ENCODE measurements around the gene COL6A6. TPM values are rescaled to one million over a fixed set of nuclear protein-coding genes. Genes with fewer than 3 reads are reported as not detected.
A peak's percentile ranks its signal among the peaks of the same experiment; 100 is the strongest.

The COL6A6 gene
- 1.1 and 6.3 TPM in 2 replicates for total RNA-seq (ENCODE audit: low replicate concordance)
- long read RNA-seq, partial matches to known transcripts: 0 of 1 reads
- long read RNA-seq, other reads (novel, unspliced or antisense): 1 of 1 reads

DNA sequence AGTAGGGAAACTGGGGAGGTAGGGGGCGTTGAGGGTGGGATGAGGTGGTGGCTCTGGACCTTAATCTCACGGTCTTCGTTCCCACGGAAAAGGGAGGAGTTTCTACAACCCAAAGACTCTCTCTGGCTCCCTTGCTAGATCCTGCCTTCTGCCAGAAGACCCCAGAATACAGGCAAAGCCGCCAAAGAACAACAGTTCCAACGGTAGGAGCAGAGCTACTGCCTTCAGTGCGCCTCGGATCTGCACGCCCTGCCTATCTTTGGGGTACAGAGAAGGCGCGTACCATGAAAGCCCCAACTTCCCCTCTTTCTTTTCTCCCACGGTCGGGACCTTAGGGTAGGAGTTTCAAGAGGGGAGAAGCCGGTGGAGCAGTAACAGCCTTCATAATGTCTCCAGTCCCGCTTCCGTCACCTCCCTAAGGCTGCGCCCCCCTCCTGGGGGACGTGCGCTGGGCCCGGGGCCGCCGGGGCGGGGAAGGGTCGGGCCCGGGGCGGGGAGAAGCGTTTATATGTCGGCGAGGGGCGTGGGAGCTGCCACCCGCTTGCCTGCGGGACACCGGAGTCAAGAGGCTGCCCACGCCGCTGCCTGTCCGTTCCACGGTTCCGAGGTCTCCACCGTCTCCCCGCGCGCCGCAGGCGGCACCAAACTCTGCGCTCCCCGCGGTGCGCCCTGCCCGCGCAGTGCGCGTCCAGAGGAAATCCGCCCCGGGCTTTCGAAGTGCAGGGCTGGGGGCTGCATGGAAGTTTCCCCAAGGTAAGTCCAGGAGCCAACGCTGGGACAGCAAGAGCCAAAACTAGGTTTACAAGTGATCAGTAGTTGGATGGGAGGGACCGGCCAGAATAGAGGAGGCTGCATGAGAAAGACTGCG is at the start of gene COL6A6:
TSS of gene COL6A6 (plus strand) at position 533 of the 868 bp plus-strand sequence. CDS start 43,188 bp downstream, outside the sequence.
- peak within 1 kb of the TSS; percentile 86 for H3K4me3 Mint-ChIP-seq
- H3K36me3 Mint-ChIP-seq: no peaks in the 10 kb centered on the region
- TF ChIP-seq, protein P1, sequence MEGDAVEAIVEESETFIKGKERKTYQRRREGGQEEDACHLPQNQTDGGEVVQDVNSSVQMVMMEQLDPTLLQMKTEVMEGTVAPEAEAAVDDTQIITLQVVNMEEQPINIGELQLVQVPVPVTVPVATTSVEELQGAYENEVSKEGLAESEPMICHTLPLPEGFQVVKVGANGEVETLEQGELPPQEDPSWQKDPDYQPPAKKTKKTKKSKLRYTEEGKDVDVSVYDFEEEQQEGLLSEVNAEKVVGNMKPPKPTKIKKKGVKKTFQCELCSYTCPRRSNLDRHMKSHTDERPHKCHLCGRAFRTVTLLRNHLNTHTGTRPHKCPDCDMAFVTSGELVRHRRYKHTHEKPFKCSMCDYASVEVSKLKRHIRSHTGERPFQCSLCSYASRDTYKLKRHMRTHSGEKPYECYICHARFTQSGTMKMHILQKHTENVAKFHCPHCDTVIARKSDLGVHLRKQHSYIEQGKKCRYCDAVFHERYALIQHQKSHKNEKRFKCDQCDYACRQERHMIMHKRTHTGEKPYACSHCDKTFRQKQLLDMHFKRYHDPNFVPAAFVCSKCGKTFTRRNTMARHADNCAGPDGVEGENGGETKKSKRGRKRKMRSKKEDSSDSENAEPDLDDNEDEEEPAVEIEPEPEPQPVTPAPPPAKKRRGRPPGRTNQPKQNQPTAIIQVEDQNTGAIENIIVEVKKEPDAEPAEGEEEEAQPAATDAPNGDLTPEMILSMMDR (conservative IDR thresholded peaks at IDR 0.05): no peak
- no peak within 1 kb of the TSS for H3K27ac Mint-ChIP-seq
- H3K27me3 Mint-ChIP-seq: peaks cover 76% of the 10 kb centered on the region
- no peaks in the 10 kb centered on the region for H3K4me1 Mint-ChIP-seq (ENCODE audit: unreplicated experiment)
- no peak for DNase-seq (ENCODE audit: extremely low spot score, unreplicated experiment)
- peaks cover 6% of the 10 kb centered on the region for H3K9me3 Mint-ChIP-seq

GRCh38 chr3:130468311-130468710 is 48.7 kb upstream of the COL6A6 start:
- Mint-ChIP-seq H3K36me3 (no peaks in the 10 kb centered on the region), H3K9me3 (no peaks in the 10 kb centered on the region), H3K4me3 (no peak overlapping the region), H3K27me3 (peaks cover 2% of the 10 kb centered on the region), H3K4me1 (ENCODE audit: unreplicated experiment) (peaks cover 4% of the 10 kb centered on the region), H3K27ac (no peak overlapping the region)
- DNase-seq (ENCODE audit: extremely low spot score, unreplicated experiment): no peak
- TF ChIP-seq, protein P1 (conservative IDR thresholded peaks at IDR 0.05): no peak

DNA sequence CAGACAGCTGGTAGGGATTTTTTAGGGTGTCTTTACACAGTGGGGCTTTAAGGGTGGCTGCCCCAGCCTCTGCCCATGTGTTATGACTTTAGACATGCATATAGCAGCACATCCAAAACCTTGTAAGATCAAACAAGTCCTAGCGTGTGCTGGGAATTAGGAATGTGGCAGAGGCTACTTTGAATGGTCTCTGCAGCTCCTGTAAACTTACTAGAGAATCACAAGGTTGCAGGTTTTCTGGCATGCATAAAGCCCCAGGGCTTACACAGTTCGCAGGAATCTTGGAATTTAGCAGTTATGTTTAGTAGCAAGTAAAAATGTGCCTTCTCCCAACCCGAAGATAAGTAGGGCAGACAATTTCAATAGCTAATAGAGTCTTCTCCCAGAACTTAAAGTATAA is 46.9 kb upstream of the COL6A6 start:
- H3K4me1 Mint-ChIP-seq (ENCODE audit: unreplicated experiment): peaks cover 4% of the 10 kb centered on the region
- DNase-seq (ENCODE audit: extremely low spot score, unreplicated experiment): no peak
- no peak overlapping the region for H3K27ac Mint-ChIP-seq
- H3K27me3 Mint-ChIP-seq: peaks cover 2% of the 10 kb centered on the region
- peaks cover 10% of the 10 kb centered on the region for H3K9me3 Mint-ChIP-seq
- TF ChIP-seq, protein P1 (conservative IDR thresholded peaks at IDR 0.05): no peak
- H3K4me3 Mint-ChIP-seq: no peak overlapping the region
- no peaks in the 10 kb centered on the region for H3K36me3 Mint-ChIP-seq

DNA sequence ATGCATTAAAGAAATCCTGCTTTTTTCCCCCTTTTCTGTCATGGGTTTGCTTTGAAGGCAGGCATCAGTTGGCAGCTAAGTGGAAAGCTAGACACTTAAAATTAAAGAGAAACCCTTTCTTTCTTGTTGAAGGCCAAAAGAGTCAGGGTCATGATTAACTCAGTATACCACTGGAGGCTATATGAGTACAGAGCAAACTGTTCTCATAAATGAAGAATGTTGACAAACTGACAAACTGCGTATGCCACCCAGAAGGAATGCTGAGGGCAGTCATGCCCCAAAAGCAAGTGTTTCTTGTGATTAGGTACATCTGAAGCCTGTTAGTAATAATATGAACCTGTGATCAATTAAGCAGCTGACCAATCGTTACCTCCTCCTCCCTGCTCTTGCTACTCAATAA is 43.6 kb upstream of the COL6A6 start:
- H3K9me3 Mint-ChIP-seq: peaks cover 13% of the 10 kb centered on the region
- no peak overlapping the region for H3K4me3 Mint-ChIP-seq
- H3K36me3 Mint-ChIP-seq: no peaks in the 10 kb centered on the region
- TF ChIP-seq, protein P1 (conservative IDR thresholded peaks at IDR 0.05): no peak
- no peak overlapping the region for H3K27ac Mint-ChIP-seq
- peaks cover 4% of the 10 kb centered on the region for H3K4me1 Mint-ChIP-seq (ENCODE audit: unreplicated experiment)
- DNase-seq (ENCODE audit: extremely low spot score, unreplicated experiment): no peak
- peaks cover 2% of the 10 kb centered on the region for H3K27me3 Mint-ChIP-seq

- H3K4me1 Mint-ChIP-seq (ENCODE audit: unreplicated experiment): no peaks in the 10 kb centered on the region
- H3K36me3 Mint-ChIP-seq: no peaks in the 10 kb centered on the region
Measured at GRCh38 chr3:130480736-130481135, 36.2 kb upstream of the COL6A6 start.

More at GRCh38 chr3:130480736-130481135, 36.2 kb upstream of the COL6A6 start:
- no peak overlapping the region for H3K4me3 Mint-ChIP-seq
- peaks cover 3% of the 10 kb centered on the region for H3K27me3 Mint-ChIP-seq
- TF ChIP-seq, protein P1 (conservative IDR thresholded peaks at IDR 0.05): peak; percentile 69
- no peaks in the 10 kb centered on the region for H3K9me3 Mint-ChIP-seq
- no peak for DNase-seq (ENCODE audit: extremely low spot score, unreplicated experiment)
- H3K27ac Mint-ChIP-seq: peak overlapping the region; percentile 37
